Raji (cell line): ENCODE measurements around the gene CEP112.

ENCODE experiments used
- POLR2A ChIP-seq: IDR thresholded peaks from 2 replicates; pipeline ENCODE4 v1.6.1; 2011; ENCODE audit warnings: low read depth, low read length, control low read depth; ENCODE audit not compliant: insufficient read depth

CEP112 gene

GRCh38 chr17:66142428-66142827, 49.5 kb downstream of the CEP112 start:
- TF ChIP-seq POLR2A, result no peak

GRCh38 chr17:66138120-66138519, 53.8 kb downstream of the CEP112 start:
- no peak for TF ChIP-seq POLR2A

- TF ChIP-seq POLR2A, result no peak
These were observed 56.0 kb downstream of the CEP112 start for GRCh38 chr17:66135896-66136295.

GRCh38 chr17:66135219-66135618, 56.7 kb downstream of the CEP112 start:
- no peak for TF ChIP-seq POLR2A

- TF ChIP-seq POLR2A, result no peak
These were observed 62.2 kb downstream of the CEP112 start for GRCh38 chr17:66129759-66130158.

- no peak for TF ChIP-seq POLR2A
These were observed 65.7 kb downstream of the CEP112 start for GRCh38 chr17:66126231-66126630.

GRCh38 chr17:66123163-66123562, 68.8 kb downstream of the CEP112 start:
- TF ChIP-seq POLR2A, result no peak

- TF ChIP-seq POLR2A, result no peak
These were observed 76.7 kb downstream of the CEP112 start for GRCh38 chr17:66115246-66115645.

GRCh38 chr17:66114609-66115008, 77.3 kb downstream of the CEP112 start:
- TF ChIP-seq POLR2A, result no peak

- TF ChIP-seq POLR2A, result no peak
These were observed 84.2 kb downstream of the CEP112 start for GRCh38 chr17:66107731-66108130.

GRCh38 chr17:66098040-66098439, 93.9 kb downstream of the CEP112 start:
- TF ChIP-seq POLR2A, result no peak

GRCh38 chr17:66094727-66095126, 97.2 kb downstream of the CEP112 start:
- TF ChIP-seq POLR2A, result no peak

- no peak for TF ChIP-seq POLR2A
These were observed 100.4 kb downstream of the CEP112 start for GRCh38 chr17:66091445-66092080.

GRCh38 chr17:66089764-66090163, 102.2 kb downstream of the CEP112 start:
- TF ChIP-seq POLR2A, result no peak

- no peak for TF ChIP-seq POLR2A
These were observed 103.8 kb downstream of the CEP112 start for GRCh38 chr17:66088173-66088572.

GRCh38 chr17:66087073-66087472, 104.9 kb downstream of the CEP112 start:
- TF ChIP-seq POLR2A, result no peak

- TF ChIP-seq POLR2A, result no peak
These were observed 106.7 kb downstream of the CEP112 start for GRCh38 chr17:66085221-66085620.
